GM12878 (cell line): ENCODE measurements around the gene NAT9. TPM values are rescaled to one million over a fixed set of nuclear protein-coding genes. Genes with fewer than 3 reads are reported as not detected.

Experiments used
- ATAC-seq: fragments of 200-7000 bp; cut with Tn5 transposase; 3 replicates; pipeline ENCODE4 v1.9.1; 2020; ENCODE audit warnings: mild to moderate bottlenecking, moderate library complexity
- BruUV-seq: library from RNA; stranded (reverse); fragments of 400-500 nt; replicated peaks from 2 replicates; lab custom pipeline; 2021; lab: Mats Ljungman, UMichigan
- CTCF ChIA-PET: fragments of 300-600 bp; sonication (Branson Sonifier 250); formaldehyde crosslinking; extraction: SDS; loops from one replicate; lab custom pipeline; 2021; ENCODE audit warnings: inconsistent platforms; lab: Yijun Ruan, JAX
- POLR2A ChIA-PET: fragments of 350-600 bp; formaldehyde crosslinking; extraction: SDS; loops from one replicate; lab custom pipeline; 2021; ENCODE audit warnings: inconsistent platforms; lab: Charles Lee
- RAD21 ChIA-PET: fragments of 300-600 bp; sonication (Branson Sonifier 250); formaldehyde crosslinking; loops from one replicate; lab custom pipeline; 2023; ENCODE audit warnings: antibody characterized with exemption; ENCODE audit not compliant: unreplicated experiment; lab: Charles Lee
- SMC1A ChIA-PET: fragments of 300-600 bp; sonication (Branson Sonifier 250); formaldehyde crosslinking; loops from one replicate; lab custom pipeline; 2023; ENCODE audit not compliant: unreplicated experiment, uncharacterized antibody; lab: Charles Lee
- DNase-seq: peaks from one replicate; pipeline ENCODE4 v3.0.0-alpha.2; 2011; ENCODE audit warnings: low read depth, low spot score
- FAIRE-seq: peaks from 3 replicates; lab custom pipeline; 2011; peaks lifted over from hg19 to GRCh38; lab: Jason Lieb, UNC
- H2AFZ ChIP-seq: 2 replicates; pipeline ENCODE4 v1.6.0; 2011; ENCODE audit warnings: low read depth, low read length, control low read depth; ENCODE audit not compliant: control insufficient read depth
- H3K27ac ChIP-seq: 2 replicates; pipeline ENCODE4 v1.5.1; 2011; ENCODE audit warnings: control low read depth; ENCODE audit not compliant: control insufficient read depth, insufficient read depth
- H3K27me3 ChIP-seq, 2 experiments: replicated peaks in 1 of 2; 2 replicates each; pipeline versions ENCODE4 v1.6.0 to v1.6.1; 2011; ENCODE audit warnings: low read length in 1 of 2; ENCODE audit not compliant: control insufficient read depth in 2 of 2, insufficient read depth in 2 of 2
- H3K36me3 ChIP-seq, 2 experiments: 2 replicates each; pipeline ENCODE4 v1.5.1; 2011; ENCODE audit warnings: low read length in 1 of 2; ENCODE audit not compliant: control insufficient read depth in 2 of 2, insufficient read depth in 2 of 2
- H3K4me1 ChIP-seq: 2 replicates; pipeline ENCODE4 v1.6.1; 2011; ENCODE audit warnings: mild to moderate bottlenecking, low read length, moderate library complexity, mixed read lengths; ENCODE audit not compliant: control insufficient read depth, insufficient read depth
- H3K4me2 ChIP-seq: 2 replicates; pipeline ENCODE4 v1.6.0; 2011; ENCODE audit warnings: control low read depth; ENCODE audit not compliant: control insufficient read depth, insufficient read depth
- H3K4me3 ChIP-seq: fragments of 200-600 bp; sonication (generic); 2 replicates; pipeline ENCODE4 v1.5.1; 2016
- H3K79me2 ChIP-seq: 2 replicates; pipeline ENCODE4 v1.6.0; 2011; ENCODE audit warnings: low read length; ENCODE audit not compliant: control insufficient read depth, insufficient read depth
- H3K9ac ChIP-seq: 2 replicates; pipeline ENCODE4 v1.8.0; 2011; ENCODE audit warnings: low read length, control low read depth, mixed read lengths; ENCODE audit not compliant: control insufficient read depth, insufficient read depth
- H3K9me3 ChIP-seq: replicated peaks from 3 replicates; pipeline ENCODE4 v1.5.1; 2011; ENCODE audit warnings: mild to moderate bottlenecking, low read length; ENCODE audit not compliant: control insufficient read depth, insufficient read depth
- H4K20me1 ChIP-seq: 2 replicates; pipeline ENCODE4 v1.6.0; 2011; ENCODE audit not compliant: control insufficient read depth, insufficient read depth
- CEBPZ ChIP-seq: fragments of 150-350 bp; IDR thresholded peaks from 2 replicates; pipeline ENCODE4 v1.6.1; 2016; ENCODE audit warnings: low read depth, low read length
- CHD4 ChIP-seq: fragments of 200-600 bp; sonication (generic); IDR thresholded peaks from 2 replicates; pipeline ENCODE4 v1.6.1; 2016; ENCODE audit warnings: mild to moderate bottlenecking
- EGR1 ChIP-seq, 2 experiments: IDR thresholded peaks; 1 replicate in 1 of 2; 2 replicates in 1 of 2; pipeline ENCODE4 v1.6.1; 2011 to 2012; ENCODE audit warnings: low read depth in 2 of 2, low read length in 2 of 2, borderline replicate concordance in 1 of 2, mild to moderate bottlenecking in 1 of 2, moderate library complexity in 1 of 2
- MTA3 ChIP-seq: IDR thresholded peaks from 2 replicates; pipeline ENCODE4 v1.6.1; 2012; ENCODE audit warnings: low read length, inconsistent platforms, borderline replicate concordance
- NFXL1 ChIP-seq: fragments of 450-650 bp; IDR thresholded peaks from 2 replicates; pipeline ENCODE4 v1.6.1; 2017; ENCODE audit warnings: antibody characterized with exemption, mild to moderate bottlenecking, borderline replicate concordance
- NFYA ChIP-seq: IDR thresholded peaks from 2 replicates; pipeline ENCODE4 v1.6.1; 2011; ENCODE audit warnings: low read depth, mild to moderate bottlenecking, low read length, improper control_type of control experiment, borderline replicate concordance
- NR2C2 ChIP-seq: IDR thresholded peaks from 2 replicates; pipeline ENCODE4 v1.6.1; 2011; ENCODE audit warnings: borderline replicate concordance, low read depth; ENCODE audit not compliant: control insufficient read depth, insufficient read length
- POLR2AphosphoS2 ChIP-seq: IDR thresholded peaks from 2 replicates; pipeline ENCODE4 v1.6.1; 2011; ENCODE audit warnings: low read depth, mild to moderate bottlenecking, low read length, improper control_type of control experiment, moderate library complexity
- RCOR1 ChIP-seq: conservative IDR thresholded peaks from 2 replicates; pipeline ENCODE4 v1.6.1; 2012; ENCODE audit warnings: low read depth, low read length, improper control_type of control experiment
- RUNX3 ChIP-seq: IDR thresholded peaks from 2 replicates; pipeline ENCODE4 v1.6.1; 2012; ENCODE audit warnings: low read length, inconsistent platforms
- SP1 ChIP-seq: IDR thresholded peaks from one replicate; pipeline ENCODE4 v1.6.1; 2011; ENCODE audit warnings: low read depth, low read length
- ZNF622 ChIP-seq: fragments of 450-650 bp; IDR thresholded peaks from 2 replicates; pipeline ENCODE4 v1.6.1; 2017; ENCODE audit warnings: mild to moderate bottlenecking, inconsistent platforms
- WGBS: methylation state at CpG from one replicate; pipeline ENCODE4 v1.1.6; 2016; ENCODE audit warnings: low lambda C conversion rate; ENCODE audit not compliant: insufficient replicate concordance, insufficient coverage; ENCODE audit errors: missing lambda C conversion rate; 5-methylcytosine and 5-hydroxymethylcytosine counted together
- in situ Hi-C: fragments of 300-500 bp; cut with MboI; formaldehyde crosslinking; loops from 9 replicates; pipeline ENCODE4 v1.14.3; 2018; ENCODE audit warnings: mixed read lengths
- intact Hi-C: fragments of 100-400 bp; cut with micrococcal nuclease; formaldehyde crosslinking; loops from one replicate; pipeline ENCODE4 v1.14.2; 2022; ENCODE audit not compliant: unreplicated experiment
- polyA plus RNA-seq, 11 experiments: library from polyadenylated mRNA; depleted of rRNA in 4 of 11; unstranded in 6 of 11; stranded (reverse) in 5 of 11; fragments of >200 nt; fragmentation: Nextera tagmentation in 4 of 11; fragmentation: Illumina TruSeq in 1 of 11; extraction: Ambion mirVana in 4 of 11; extraction: Trizol in 1 of 11; gene quantifications; 1 replicate in 1 of 11; 2 replicates in 10 of 11; pipeline versions ENCODE4 v1.2.1 to v1.2.3, GENCODE V29; 2011 to 2016; ENCODE audit warnings: inconsistent platforms in 2 of 11, missing spikeins in 2 of 11, low read depth in 1 of 11
- total RNA-seq, 4 experiments: library from RNA; depleted of rRNA in 3 of 4; stranded (reverse); fragments of >200 nt in 3 of 4; fragmentation: Illumina TruSeq in 1 of 4; extraction: Trizol in 1 of 4; gene quantifications; 2 replicates each; pipeline versions ENCODE4 v1.2.1 to v1.2.3, GENCODE V29; 2013 to 2021

The NAT9 gene
- total and polyA plus RNA-seq, 10 of the 15 experiments (the other 5 are each of a cell fraction or from before 2014, with no cell fraction given), result 3.5 to 45.3 (median 27.3) TPM

GRCh38 chr17:74808714-74809430 lies 32.7 kb upstream of the NAT9 start:
- Histone ChIP-seq H3K79me2 (no peaks in the 10 kb centered on the region), H4K20me1 (no peaks in the 10 kb centered on the region), H3K9ac (no peak overlapping the region), H3K36me3 (no peaks in the 10 kb centered on the region; a peak in 3 of 4 replicates), H3K27me3 (no peaks in the 10 kb centered on the region), H3K4me3 (no peak overlapping the region), H2AFZ (no peak overlapping the region), H3K4me2 (no peak overlapping the region), H3K9me3 (no peaks in the 10 kb centered on the region), H3K27ac (no peak overlapping the region), H3K4me1 (no peaks in the 10 kb centered on the region)
- DNase-seq (no peak), ATAC-seq (no peak), FAIRE-seq (no peak)
- intact Hi-C loops (no loop called here), in situ Hi-C loops (no loop called here)
- RAD21 ChIA-PET, result no interaction called here
- CTCF ChIA-PET, result interaction anchor here (0.8 to 1.2 kb wide), 2 partner anchors 17 to 57 kb away, joined by 3 read pairs; no protein-coding TSS in a partner anchor
- 78% methylated on average over 17 of the region's 17 CpGs for WGBS
- POLR2A ChIA-PET, result interaction anchor here (1.0 kb wide), 1 partner anchor 95 kb away, joined by 3 read pairs; no protein-coding TSS in a partner anchor
- BruUV-seq, result no TSS peak
- SMC1A ChIA-PET, result no interaction called here
- TF ChIP-seq ZNF622 (no peak), NFYA (no peak), CHD4 (no peak), RUNX3 (no peak), POLR2AphosphoS2 (no peak), EGR1 (IDR thresholded peaks at IDR 0.05; ENCODE audit: borderline replicate concordance in 1 of 2, low read depth in 2 of 2, low read length in 2 of 2) (no peak), SP1 (no peak), RCOR1 (no peak), NR2C2 (no peak), MTA3 (no peak), CEBPZ (no peak), NFXL1 (no peak)
- TF ChIP-seq, all 136 proteins: peak for 0
